ENCODE results near the gene TFPI. TPM values are rescaled to one million over a fixed set of nuclear protein-coding genes. Genes with fewer than 3 reads are reported as not detected.

TFPI gene
- total and polyA plus RNA-seq, 3 donors from 2014 or later, result 10.5 to 13.5 (median 10.5) TPM

DNA sequence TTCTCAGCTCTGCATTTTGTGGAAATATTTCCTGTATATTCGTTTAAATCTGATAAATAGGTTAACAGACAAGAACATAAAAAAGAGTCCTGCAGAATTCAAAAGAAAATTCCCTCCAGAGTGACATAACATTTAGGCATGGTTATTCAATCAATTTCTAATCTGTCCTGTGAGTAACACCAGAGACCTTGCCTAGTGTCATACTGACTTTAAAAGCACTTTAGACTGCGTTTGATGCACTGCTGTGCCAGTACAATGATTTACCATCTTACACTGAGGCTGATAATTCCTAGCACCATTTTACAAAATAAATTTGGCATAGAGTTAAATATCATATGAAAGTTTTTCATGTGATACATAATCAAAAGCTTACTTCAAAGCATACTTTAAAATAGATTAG lies 70.7 kb downstream of the TFPI start:
- 35 to 38% methylated on average over 2 of the region's 2 CpGs for WGBS, 2 donors
- no peak for DNase-seq
- Histone ChIP-seq H3K36me3 (ENCODE audit: low read depth, missing control alignments) (no peaks in the 10 kb centered on the region), H3K27ac (no peak overlapping the region), H3K9me3 (no peaks in the 10 kb centered on the region), H3K4me3 (no peak overlapping the region), H3K4me1 (no peaks in the 10 kb centered on the region), H3K27me3 (no peaks in the 10 kb centered on the region)
- no peak for TF ChIP-seq POLR2A (IDR thresholded peaks at IDR 0.05)
- TF ChIP-seq, protein P1, sequence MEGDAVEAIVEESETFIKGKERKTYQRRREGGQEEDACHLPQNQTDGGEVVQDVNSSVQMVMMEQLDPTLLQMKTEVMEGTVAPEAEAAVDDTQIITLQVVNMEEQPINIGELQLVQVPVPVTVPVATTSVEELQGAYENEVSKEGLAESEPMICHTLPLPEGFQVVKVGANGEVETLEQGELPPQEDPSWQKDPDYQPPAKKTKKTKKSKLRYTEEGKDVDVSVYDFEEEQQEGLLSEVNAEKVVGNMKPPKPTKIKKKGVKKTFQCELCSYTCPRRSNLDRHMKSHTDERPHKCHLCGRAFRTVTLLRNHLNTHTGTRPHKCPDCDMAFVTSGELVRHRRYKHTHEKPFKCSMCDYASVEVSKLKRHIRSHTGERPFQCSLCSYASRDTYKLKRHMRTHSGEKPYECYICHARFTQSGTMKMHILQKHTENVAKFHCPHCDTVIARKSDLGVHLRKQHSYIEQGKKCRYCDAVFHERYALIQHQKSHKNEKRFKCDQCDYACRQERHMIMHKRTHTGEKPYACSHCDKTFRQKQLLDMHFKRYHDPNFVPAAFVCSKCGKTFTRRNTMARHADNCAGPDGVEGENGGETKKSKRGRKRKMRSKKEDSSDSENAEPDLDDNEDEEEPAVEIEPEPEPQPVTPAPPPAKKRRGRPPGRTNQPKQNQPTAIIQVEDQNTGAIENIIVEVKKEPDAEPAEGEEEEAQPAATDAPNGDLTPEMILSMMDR (IDR thresholded peaks at IDR 0.05), result no peak
- intact Hi-C loops (cut with DNase I; ENCODE audit: low total_unique reads), result no loop called here

DNA sequence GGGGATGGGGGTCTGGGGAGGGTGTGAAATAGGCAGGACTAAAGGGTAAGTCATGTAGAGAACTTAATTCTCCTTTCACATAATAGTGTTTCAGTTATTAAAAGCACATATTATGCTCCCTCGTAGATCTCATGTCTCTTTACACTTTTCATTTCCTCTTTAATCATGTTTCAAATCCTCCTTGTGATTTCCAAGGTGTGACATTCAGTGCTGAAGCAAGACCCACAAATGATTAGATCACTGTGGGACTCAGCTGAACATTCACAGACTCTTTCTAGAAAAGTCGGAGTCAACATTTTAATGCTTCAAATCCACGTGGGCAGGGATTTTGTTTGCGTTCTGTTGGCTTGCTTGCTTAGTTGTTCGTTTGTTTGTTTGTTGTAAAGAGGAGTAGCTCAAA lies 71.4 kb downstream of the TFPI start:
- H3K9me3 ChIP-seq, result no peaks in the 10 kb centered on the region
- no peak for DNase-seq
- no peaks in the 10 kb centered on the region for H3K27me3 ChIP-seq
- H3K36me3 ChIP-seq (ENCODE audit: low read depth, missing control alignments), result no peaks in the 10 kb centered on the region
- H3K4me1 ChIP-seq, result no peaks in the 10 kb centered on the region
- intact Hi-C loops (cut with DNase I; ENCODE audit: low total_unique reads), result no loop called here
- H3K27ac ChIP-seq, result no peak overlapping the region
- 90 to 91% methylated on average over 5 of the region's 5 CpGs for WGBS, 2 donors
- TF ChIP-seq, protein P1 (IDR thresholded peaks at IDR 0.05), result no peak
- H3K4me3 ChIP-seq, result no peak overlapping the region

DNA sequence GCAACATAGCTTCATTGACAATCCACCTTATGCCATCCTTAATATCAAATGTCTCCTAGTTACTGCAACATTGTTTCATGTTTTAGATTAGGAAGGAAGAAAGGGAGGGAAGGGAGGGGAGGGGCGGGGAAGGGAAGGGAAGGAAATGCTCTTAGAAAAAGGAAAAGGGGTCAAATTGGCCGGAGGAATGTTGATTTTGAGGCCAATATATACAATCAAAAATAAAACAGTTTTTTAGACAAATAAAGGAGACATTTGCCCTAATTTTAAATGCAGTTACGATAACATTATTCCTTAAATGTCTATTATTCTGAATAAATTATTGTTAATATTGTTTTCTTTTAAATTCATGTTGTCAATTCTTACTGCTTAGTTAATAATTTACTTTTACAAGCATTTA lies 72.7 kb downstream of the TFPI start:
- TF ChIP-seq, protein P1 (IDR thresholded peaks at IDR 0.05), result no peak
- TF ChIP-seq POLR2A (IDR thresholded peaks at IDR 0.05), result no peak
- Histone ChIP-seq H3K4me1 (no peaks in the 10 kb centered on the region), H3K27ac (no peak overlapping the region), H3K36me3 (ENCODE audit: low read depth, missing control alignments) (no peaks in the 10 kb centered on the region), H3K9me3 (no peaks in the 10 kb centered on the region), H3K27me3 (no peaks in the 10 kb centered on the region), H3K4me3 (no peak overlapping the region)
- 66 to 70% methylated on average over 3 of the region's 3 CpGs for WGBS, 2 donors
- DNase-seq, result no peak
- intact Hi-C loops (cut with DNase I; ENCODE audit: low total_unique reads), result no loop called here

DNA sequence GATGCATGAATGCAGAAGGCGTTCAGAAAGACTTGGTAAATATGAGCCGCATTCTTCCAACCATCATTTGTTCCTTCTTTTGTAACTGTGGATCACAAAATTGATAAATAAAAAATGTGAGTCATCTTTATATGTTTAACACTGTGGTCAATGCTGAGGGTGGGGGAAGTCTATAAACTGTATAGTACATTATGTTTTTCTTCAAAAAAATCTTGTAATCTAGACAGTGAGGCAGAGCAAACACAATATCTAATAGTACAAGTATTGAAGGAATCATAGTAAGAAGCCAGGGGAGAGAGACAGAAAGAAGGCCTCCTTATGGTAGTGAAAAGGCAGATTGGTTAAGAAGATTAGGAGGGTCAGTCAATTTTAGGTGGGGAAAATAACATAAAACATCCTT lies 75.5 kb downstream of the TFPI start:
- intact Hi-C loops (cut with DNase I; ENCODE audit: low total_unique reads), result no loop called here
- WGBS, 2 donors, result 92 to 98% methylated on average over 2 of the region's 2 CpGs
- TF ChIP-seq POLR2A (IDR thresholded peaks at IDR 0.05), result no peak
- TF ChIP-seq, protein P1 (IDR thresholded peaks at IDR 0.05), result no peak

DNA sequence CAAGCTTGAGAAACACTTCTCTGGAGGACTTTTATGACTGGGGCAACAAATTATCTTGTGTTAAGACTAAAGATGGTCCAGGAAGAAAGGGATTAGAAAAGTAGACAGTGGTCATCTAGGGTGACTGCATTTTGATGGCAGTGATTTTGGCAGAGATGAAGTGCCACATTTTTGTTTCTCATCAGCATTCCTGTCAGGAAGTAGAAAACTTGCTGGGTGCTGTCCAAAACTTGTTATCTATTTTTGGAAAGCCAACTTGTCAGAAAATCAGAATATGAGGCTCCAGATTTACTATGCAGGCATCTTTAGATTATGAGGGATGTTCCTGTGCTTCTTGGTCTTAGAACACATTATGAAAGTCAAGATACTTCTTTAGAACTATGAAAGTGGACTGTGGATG lies 77.2 kb downstream of the TFPI start:
- Histone ChIP-seq H3K27ac (no peak overlapping the region), H3K27me3 (no peaks in the 10 kb centered on the region), H3K4me1 (no peaks in the 10 kb centered on the region), H3K36me3 (ENCODE audit: low read depth, missing control alignments) (no peaks in the 10 kb centered on the region), H3K4me3 (no peak overlapping the region), H3K9me3 (no peaks in the 10 kb centered on the region)
- DNase-seq, result no peak
- TF ChIP-seq, protein P1 (IDR thresholded peaks at IDR 0.05), result no peak
- no peak for TF ChIP-seq POLR2A (IDR thresholded peaks at IDR 0.05)
- intact Hi-C loops (cut with DNase I; ENCODE audit: low total_unique reads), result no loop called here

More for the DNA sequence above, 75.5 kb downstream of the TFPI start:
- no peak overlapping the region for H3K27ac ChIP-seq
- no peaks in the 10 kb centered on the region for H3K27me3 ChIP-seq
- DNase-seq, result no peak
- H3K4me1 ChIP-seq, result no peaks in the 10 kb centered on the region
- H3K36me3 ChIP-seq (ENCODE audit: low read depth, missing control alignments), result no peaks in the 10 kb centered on the region
- no peak overlapping the region for H3K4me3 ChIP-seq
- no peaks in the 10 kb centered on the region for H3K9me3 ChIP-seq
